H1 (cell line): ENCODE data around the gene CRNKL1. TPM values are rescaled to one million over a fixed set of nuclear protein-coding genes. Genes with fewer than 3 reads are reported as not detected.

Experiments used
- CTCF ChIA-PET: fragments of 300-600 bp; sonication (Branson Sonifier 250); formaldehyde crosslinking; loops from one replicate; lab custom pipeline; 2021; ENCODE audit not compliant: partially characterized antibody; lab: Charles Lee
- POLR2A ChIA-PET: fragments of 300-600 bp; sonication (Branson Sonifier 250); formaldehyde crosslinking; loops from one replicate; lab custom pipeline; 2021; ENCODE audit warnings: inconsistent platforms; ENCODE audit not compliant: partially characterized antibody; lab: Charles Lee
- DNase-seq, 2 experiments: peaks; one replicate each; pipeline versions ENCODE4 v3.0.0 to v3.0.0-alpha.2; 2010 to 2022; ENCODE audit warnings: low spot score in 2 of 2, low read depth in 1 of 2, mixed read lengths in 1 of 2
- FAIRE-seq: peaks from 2 replicates; lab custom pipeline; 2011; peaks lifted over from hg19 to GRCh38; lab: Jason Lieb, UNC
- H2AFZ ChIP-seq: 2 replicates; pipeline ENCODE4 v1.8.1; 2012; ENCODE audit warnings: low read length, inconsistent platforms
- H2AK5ac ChIP-seq: 2 replicates; pipeline ENCODE4 v1.6.1; 2013; ENCODE audit warnings: low read depth, low read length
- H2BK120ac ChIP-seq: replicated peaks from 2 replicates; pipeline ENCODE3; 2013; ENCODE audit warnings: low read depth, low read length, inconsistent platforms
- H2BK12ac ChIP-seq: 2 replicates; pipeline ENCODE4 v1.6.1; 2013; ENCODE audit warnings: low read depth, low read length
- H2BK15ac ChIP-seq: 2 replicates; pipeline ENCODE4 v1.6.1; 2013; ENCODE audit warnings: low read length
- H2BK20ac ChIP-seq: 2 replicates; pipeline ENCODE4 v1.6.1; 2013; ENCODE audit warnings: low read length
- H2BK5ac ChIP-seq: 2 replicates; pipeline ENCODE4 v1.6.1; 2013; ENCODE audit warnings: low read depth, low read length
- H3K14ac ChIP-seq: 2 replicates; pipeline ENCODE4 v1.6.1; 2013; ENCODE audit warnings: inconsistent platforms; ENCODE audit not compliant: insufficient read length
- H3K18ac ChIP-seq: 2 replicates; pipeline ENCODE4 v1.6.1; 2013; ENCODE audit warnings: low read length; ENCODE audit errors: extremely low read depth
- H3K23ac ChIP-seq: 2 replicates; pipeline ENCODE4 v1.6.1; 2013; ENCODE audit warnings: inconsistent platforms; ENCODE audit not compliant: insufficient read length
- H3K23me2 ChIP-seq: 2 replicates; pipeline ENCODE4 v1.6.1; 2013; ENCODE audit warnings: low read depth, low read length
- H3K27ac ChIP-seq: 2 replicates; pipeline ENCODE4 v1.6.1; 2011; ENCODE audit warnings: low read depth, low read length, inconsistent platforms
- H3K27me3 ChIP-seq, 4 experiments: replicated peaks in 1 of 4; 1 replicate in 1 of 4; 2 replicates in 3 of 4; pipeline versions ENCODE4 v1.6.1 to v1.8.1; 2011 to 2013; ENCODE audit warnings: low read length in 3 of 4, mild to moderate bottlenecking in 3 of 4, inconsistent platforms in 2 of 4, mixed read lengths in 2 of 4, moderate library complexity in 1 of 4; ENCODE audit not compliant: control insufficient read depth in 3 of 4, insufficient read depth in 3 of 4; ENCODE audit errors: extremely low read depth in 1 of 4
- H3K36me3 ChIP-seq, 4 experiments: 2 replicates each; pipeline versions ENCODE4 v1.6.1 to v1.8.1; 2011 to 2013; ENCODE audit warnings: mild to moderate bottlenecking in 4 of 4, low read length in 3 of 4, moderate library complexity in 2 of 4, control low read depth in 1 of 4, inconsistent platforms in 1 of 4; ENCODE audit not compliant: insufficient read depth in 4 of 4, control insufficient read depth in 2 of 4
- H3K4ac ChIP-seq: replicated peaks from 2 replicates; pipeline ENCODE3; 2013; ENCODE audit warnings: low read length, low read depth, mixed read lengths, inconsistent platforms; ENCODE audit not compliant: insufficient read length
- H3K4me1 ChIP-seq, 4 experiments: replicated peaks in 1 of 4; 1 replicate in 1 of 4; 2 replicates in 3 of 4; pipeline versions ENCODE4 v1.6.1 to v1.8.1; 2011 to 2013; ENCODE audit warnings: low read length in 3 of 4, inconsistent platforms in 2 of 4, mixed read lengths in 1 of 4; ENCODE audit not compliant: insufficient read depth in 4 of 4, control insufficient read depth in 3 of 4
- H3K4me2 ChIP-seq, 2 experiments: 2 replicates each; pipeline versions ENCODE4 v1.6.1 to v1.8.1; 2011 to 2013; ENCODE audit warnings: low read depth in 2 of 2, low read length in 2 of 2, control low read depth in 1 of 2, inconsistent platforms in 1 of 2, mild to moderate bottlenecking in 1 of 2; ENCODE audit not compliant: insufficient read depth in 1 of 2
- H3K4me3 ChIP-seq, 4 experiments: fragments of 200-600, 300-600 bp in 1 of 4; sonication (generic), shearing (Covaris generic), sonication (Bioruptor Twin) in 1 of 4; 2 replicates each; pipeline versions ENCODE4 v1.5.1 to v1.8.1; 2011 to 2016; ENCODE audit warnings: low read length in 4 of 4, low read depth in 3 of 4, control low read depth in 2 of 4, inconsistent platforms in 2 of 4, mild to moderate bottlenecking in 2 of 4, mixed read lengths in 1 of 4, moderate library complexity in 1 of 4; ENCODE audit not compliant: insufficient read depth in 2 of 4; ENCODE audit errors: extremely low read depth in 1 of 4
- H3K56ac ChIP-seq: replicated peaks from 2 replicates; pipeline ENCODE3; 2013; ENCODE audit warnings: low read depth, mild to moderate bottlenecking, mixed read lengths, low read length, inconsistent platforms; ENCODE audit not compliant: insufficient read length
- H3K79me1 ChIP-seq: 2 replicates; pipeline ENCODE4 v1.6.1; 2013; ENCODE audit warnings: low read depth, low read length, control low read depth
- H3K79me2 ChIP-seq, 2 experiments: 2 replicates each; pipeline versions ENCODE4 v1.6.1 to v1.8.1; 2012 to 2013; ENCODE audit warnings: low read length in 2 of 2, mild to moderate bottlenecking in 2 of 2, inconsistent platforms in 1 of 2; ENCODE audit not compliant: insufficient read depth in 2 of 2, control insufficient read depth in 1 of 2
- H3K9ac ChIP-seq, 4 experiments: replicated peaks in 1 of 4; 1 replicate in 1 of 4; 2 replicates in 3 of 4; pipeline versions ENCODE4 v1.6.1 to v1.8.1; 2011 to 2013; ENCODE audit warnings: low read depth in 3 of 4, low read length in 3 of 4, control low read depth in 2 of 4, mild to moderate bottlenecking in 2 of 4, moderate library complexity in 2 of 4, inconsistent platforms in 1 of 4; ENCODE audit errors: extremely low read depth in 1 of 4
- H3K9me3 ChIP-seq, 2 experiments: 2 replicates each; pipeline versions ENCODE4 v1.6.1 to v1.8.1; 2012 to 2013; ENCODE audit warnings: mild to moderate bottlenecking in 2 of 2, moderate library complexity in 2 of 2, control low read depth in 1 of 2, inconsistent platforms in 1 of 2, low read depth in 1 of 2, low read length in 1 of 2, mixed read lengths in 1 of 2; ENCODE audit not compliant: insufficient read depth in 2 of 2
- H4K20me1 ChIP-seq, 2 experiments: replicated peaks in 1 of 2; 2 replicates each; pipeline versions ENCODE3 to v1.8.1; 2011 to 2013; ENCODE audit warnings: inconsistent platforms in 2 of 2, low read length in 2 of 2, mild to moderate bottlenecking in 1 of 2; ENCODE audit not compliant: insufficient read depth in 2 of 2, control insufficient read depth in 1 of 2
- H4K5ac ChIP-seq: 2 replicates; pipeline ENCODE4 v1.6.1; 2013; ENCODE audit warnings: low read length, low read depth, mixed read lengths, inconsistent platforms; ENCODE audit not compliant: insufficient read length
- H4K8ac ChIP-seq: 2 replicates; pipeline ENCODE4 v1.8.0; 2013; ENCODE audit warnings: mild to moderate bottlenecking, moderate library complexity, low read length, inconsistent platforms; ENCODE audit not compliant: insufficient read depth; ENCODE audit errors: extremely low read depth
- H4K91ac ChIP-seq: replicated peaks from 2 replicates; pipeline ENCODE3; 2013; ENCODE audit warnings: low read length, mixed read lengths, inconsistent platforms; ENCODE audit not compliant: insufficient read length
- EGR1 ChIP-seq: IDR thresholded peaks from 2 replicates; pipeline ENCODE4 v1.6.1; 2011; ENCODE audit warnings: low read depth, low read length, borderline replicate concordance
- FOSL1 ChIP-seq: IDR thresholded peaks from 2 replicates; pipeline ENCODE4 v1.6.1; 2011; ENCODE audit warnings: mild to moderate bottlenecking, low read depth, low read length, moderate library complexity; ENCODE audit not compliant: insufficient read depth
- GABPA ChIP-seq: IDR thresholded peaks from 2 replicates; pipeline ENCODE4 v1.6.1; 2011; ENCODE audit warnings: mild to moderate bottlenecking, low read length, moderate library complexity, borderline replicate concordance; ENCODE audit not compliant: insufficient read depth
- JUN ChIP-seq: IDR thresholded peaks from 2 replicates; pipeline ENCODE4 v1.6.1; 2011; ENCODE audit warnings: low read depth, mild to moderate bottlenecking, improper control_type of control experiment, low read length
- RAD21 ChIP-seq, 2 experiments: IDR thresholded peaks in 1 of 2; conservative IDR thresholded peaks in 1 of 2; 2 replicates each; pipeline ENCODE4 v1.6.1; 2011; ENCODE audit warnings: low read depth in 2 of 2, low read length in 2 of 2, improper control_type of control experiment in 1 of 2, inconsistent platforms in 1 of 2, mild to moderate bottlenecking in 1 of 2, moderate library complexity in 1 of 2
- WGBS, 2 experiments: shearing (Covaris generic) in 1 of 2; methylation state at CpG; one replicate each; pipeline versions ENCODE4 v1.1.6 to v1.1.7; 2013 to 2015; ENCODE audit warnings: low lambda C conversion rate in 2 of 2, mixed read lengths in 2 of 2, inconsistent platforms in 1 of 2, low coverage in 1 of 2, missing lambda C conversion rate in 1 of 2; ENCODE audit not compliant: insufficient replicate concordance in 2 of 2, insufficient coverage in 1 of 2, insufficient read length in 1 of 2; ENCODE audit errors: extremely low coverage in 1 of 2, missing lambda C conversion rate in 1 of 2; 5-methylcytosine and 5-hydroxymethylcytosine counted together
- polyA plus RNA-seq, 7 experiments: library from polyadenylated mRNA; depleted of rRNA in 3 of 7; stranded (reverse) in 5 of 7; unstranded in 2 of 7; fragments of >200 nt in 5 of 7; fragments of 200-250 nt in 2 of 7; gene quantifications; 1 replicate in 5 of 7; 2 replicates in 1 of 7; 4 replicates in 1 of 7; pipeline versions ENCODE4 v1.2.1 to v1.2.3, GENCODE V29; 2011 to 2013; ENCODE audit warnings: missing spikeins in 2 of 7, mixed read lengths in 2 of 7
- total RNA-seq: library from RNA; stranded (reverse); fragmentation: NEBNext Ultra II Directional; extraction: Animal tissue kit (Norgen Biotek cat#: 25700); gene quantifications from 2 replicates; pipeline ENCODE4 v1.2.1, GENCODE V29; 2021

CRNKL1 gene
- total and polyA plus RNA-seq, 2 of the 8 experiments (the other 6 are each of a cell fraction or from before 2014, with no cell fraction given), result 4.0 to 26.5 TPM

GRCh38 chr20:20021835-20022234 is 30.4 kb downstream of the CRNKL1 start:
- Histone ChIP-seq H3K36me3 (peaks cover 0 to 3% (median under 1%) of the 10 kb centered on the region in 4 experiments; a peak in 5 of 8 replicates), H4K20me1 (peaks cover 2 to 6% of the 10 kb centered on the region in 2 experiments), H3K27ac (no peak overlapping the region), H3K4me2 (no peak overlapping the region), H3K23ac (no peak overlapping the region), H2BK20ac (no peak overlapping the region), H2BK12ac (no peak overlapping the region), H3K79me2 (peaks cover 13 to 76% of the 10 kb centered on the region in 2 experiments), H3K14ac (no peak overlapping the region), H3K9ac (no peak overlapping the region), H3K23me2 (no peaks in the 10 kb centered on the region; the same call in 1 of the 2 replicates), H4K91ac (no peak overlapping the region), H3K18ac (no peak overlapping the region), H3K9me3 (no peaks in the 10 kb centered on the region), H3K56ac (no peak overlapping the region), H3K4ac (no peak overlapping the region), H3K4me1 (peaks cover 0 to 7% (median 2%) of the 10 kb centered on the region in 4 experiments; a peak in 3 of 7 replicates), H2BK120ac (no peak overlapping the region), H3K27me3 (no peaks in the 10 kb centered on the region), H4K8ac (no peak overlapping the region), H2AK5ac (no peak overlapping the region), H4K5ac (no peak overlapping the region), H2AFZ (no peak overlapping the region), H2BK5ac (no peak overlapping the region), H2BK15ac (no peak overlapping the region), H3K79me1 (peaks cover 36% of the 10 kb centered on the region), H3K4me3 (no peak overlapping the region)
- no peak for FAIRE-seq
- POLR2A ChIA-PET, result interaction anchor here (1.5 kb wide), 1 partner anchor 9 kb away, joined by 3 read pairs; no protein-coding TSS in a partner anchor
- CTCF ChIA-PET, result no interaction called here
- no peak for TF ChIP-seq EGR1
- TF ChIP-seq JUN, result no peak
- no peak for TF ChIP-seq GABPA
- TF ChIP-seq FOSL1, result no peak
- TF ChIP-seq RAD21 (IDR thresholded peaks at IDR 0.05 in 1 of 2, conservative IDR thresholded peaks at IDR 0.05 in 1 of 2; ENCODE audit: low read depth in 2 of 2, low read length in 2 of 2), result no peak
- no peak for DNase-seq
- 95% methylated on average over 7 of the region's 7 CpGs; no CpG with 5 or more reads in 1 of the 2 experiments for WGBS, 2 experiments
